Brain pericyte (primary cell): ENCODE measurements around the gene KRT26.
A peak's percentile ranks its signal among the peaks of the same experiment; 100 is the strongest.
"Not testable (repeated sequence)": the region's sequence is repeated elsewhere in the genome, so short reads cannot be mapped to it uniquely, and the experiment has no call there.

Source experiments
- DNase-seq: peaks from one replicate; pipeline ENCODE4 v3.0.0-alpha.2; 2012; ENCODE audit warnings: low read depth, low spot score

Gene KRT26

DNA sequence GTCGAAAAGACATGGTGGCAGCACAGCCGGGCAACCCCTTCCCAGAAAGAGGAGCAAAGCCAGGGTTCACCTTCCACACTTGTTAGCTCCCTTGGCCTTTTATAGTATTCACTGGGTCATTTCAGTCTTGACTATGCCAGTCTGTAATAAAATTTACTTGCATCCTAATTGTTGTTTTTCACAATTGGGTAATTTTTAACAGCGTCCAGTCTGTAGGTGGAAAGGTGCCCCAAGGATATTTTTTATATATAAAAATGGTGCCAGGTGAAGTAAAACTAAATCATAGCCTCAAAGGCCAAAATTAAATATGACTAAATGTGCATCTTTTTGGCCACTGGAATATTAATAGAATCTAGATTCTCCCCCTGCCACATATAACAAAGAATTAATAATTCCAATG lies at the start of gene KRT26:
Gene KRT26 (minus strand): TSS at position 101 of the 400 bp plus-strand sequence. CDS start 88 bp downstream, at position 13.
- DNase-seq, result no peak

DNA sequence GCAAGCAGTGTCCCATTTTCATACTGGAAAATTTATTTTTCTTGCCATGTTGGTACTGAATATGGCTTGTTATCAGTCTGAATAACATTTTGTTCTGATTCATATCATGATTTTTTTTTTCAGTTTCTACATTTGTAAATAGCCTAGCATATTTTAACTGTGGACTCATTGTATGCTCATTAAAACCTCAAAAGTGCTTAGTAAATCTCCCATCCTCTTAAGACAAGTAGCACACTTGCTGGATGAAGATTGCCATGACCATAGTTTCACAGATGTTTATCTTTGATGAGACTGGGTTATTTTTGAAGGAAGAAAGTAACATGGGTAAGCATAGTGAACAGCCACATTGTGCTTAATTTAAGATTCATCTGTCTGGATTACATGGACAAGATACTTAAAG lies 49.5 kb upstream of the KRT26 start:
- no peak for DNase-seq

DNA sequence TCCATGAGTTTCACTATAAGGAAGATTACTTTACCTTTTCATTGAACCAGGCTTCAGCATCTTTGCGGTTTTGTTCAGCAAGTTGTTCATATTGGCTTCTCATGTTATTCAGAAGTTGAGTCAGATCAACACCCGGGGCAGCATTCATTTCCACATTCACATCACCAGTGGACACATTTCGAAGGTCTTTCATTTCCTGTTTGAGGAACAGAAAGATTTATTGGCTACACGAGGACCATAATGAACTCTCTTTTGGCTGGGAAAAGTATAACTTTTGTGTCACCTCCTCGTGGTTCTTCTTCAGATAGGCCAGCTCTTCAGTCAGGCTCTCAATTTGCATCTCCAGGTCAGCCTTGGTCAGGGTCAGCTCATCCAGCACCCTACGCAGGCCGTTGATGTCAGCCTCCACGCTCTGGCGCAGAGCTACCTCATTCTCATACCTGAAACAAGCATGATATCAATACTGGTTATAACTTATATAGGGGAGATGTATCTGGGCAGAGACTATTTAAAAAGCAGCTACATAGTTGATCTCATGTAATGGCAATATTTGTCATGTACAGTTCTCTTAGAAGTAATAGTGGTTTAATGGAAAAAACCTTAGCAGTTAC lies 48.3 kb upstream of the KRT26 start:
- no peak for DNase-seq

GRCh38 chr17:40819528-40820125 lies 47.6 kb upstream of the KRT26 start:
- DNase-seq, result no peak

GRCh38 chr17:40818733-40819527 lies 46.9 kb upstream of the KRT26 start:
- DNase-seq, result no peak

GRCh38 chr17:40818343-40818732 lies 46.3 kb upstream of the KRT26 start:
- DNase-seq, result no peak

- DNase-seq, result no peak
Observed at GRCh38 chr17:40817103-40817682, 45.2 kb upstream of the KRT26 start.

DNA sequence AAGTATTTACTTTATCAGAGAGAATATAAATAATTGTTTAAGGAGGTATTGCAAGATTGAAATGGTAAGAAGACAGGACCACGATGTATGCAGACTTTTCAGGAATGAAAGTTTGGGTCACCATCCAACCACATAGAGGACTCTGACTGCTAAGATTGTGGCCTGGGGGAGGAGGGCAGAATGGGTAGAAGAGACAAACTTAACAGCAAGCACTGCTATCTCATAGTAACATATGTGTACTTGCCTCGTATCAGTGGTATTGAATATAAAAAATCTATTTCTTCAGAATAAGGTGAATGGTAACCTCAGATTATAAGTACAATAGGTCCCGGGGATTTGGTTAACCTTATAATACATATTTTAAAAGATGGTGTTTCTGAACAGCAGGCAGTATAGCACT lies 44.6 kb upstream of the KRT26 start:
- DNase-seq, result no peak

- DNase-seq, result no peak
Observed at GRCh38 chr17:40815381-40815780, 43.4 kb upstream of the KRT26 start.

DNA sequence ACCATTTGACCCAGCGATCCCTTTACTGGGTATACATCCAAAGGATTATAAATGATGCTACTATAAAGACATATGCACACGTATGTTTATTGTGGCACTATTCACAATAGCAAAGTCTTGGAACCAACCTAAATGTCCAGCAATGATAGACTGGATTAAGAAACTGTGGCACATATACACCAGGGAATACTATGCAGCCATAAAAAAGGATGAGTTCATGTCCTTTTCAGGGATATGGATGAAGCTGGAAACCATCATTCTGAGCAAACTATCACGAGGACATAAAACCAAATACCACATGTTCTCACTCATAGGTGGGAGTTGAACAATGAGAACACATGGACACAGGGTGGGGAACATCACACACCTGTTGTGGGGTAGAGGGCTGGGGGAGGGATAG lies 42.7 kb upstream of the KRT26 start:
- DNase-seq, result not testable (repeated sequence)

GRCh38 chr17:40813804-40814203 lies 41.8 kb upstream of the KRT26 start:
- no peak for DNase-seq

GRCh38 chr17:40812639-40813038 lies 40.6 kb upstream of the KRT26 start:
- DNase-seq, result no peak

DNA sequence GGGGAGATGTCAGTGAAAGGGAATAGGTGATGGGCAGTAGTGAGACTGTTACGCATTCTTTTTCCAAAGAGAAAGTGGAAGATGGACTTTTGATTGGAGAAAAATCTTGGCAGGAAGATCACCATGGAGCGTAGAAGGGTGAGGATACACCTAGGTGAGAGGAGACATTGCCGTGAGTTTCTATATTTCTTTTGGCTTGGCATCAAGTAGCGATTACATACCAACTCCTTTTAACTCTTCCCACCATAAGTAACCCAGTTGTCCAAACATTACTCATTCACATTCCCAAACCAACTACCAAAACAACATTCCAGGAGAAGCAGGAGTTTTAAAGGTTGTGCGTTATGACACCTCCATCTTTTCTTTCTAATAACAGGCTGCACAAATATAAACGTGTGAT lies 38.5 kb upstream of the KRT26 start:
- DNase-seq, result no peak

GRCh38 chr17:40809721-40810421 lies 37.9 kb upstream of the KRT26 start:
- no peak for DNase-seq

DNA sequence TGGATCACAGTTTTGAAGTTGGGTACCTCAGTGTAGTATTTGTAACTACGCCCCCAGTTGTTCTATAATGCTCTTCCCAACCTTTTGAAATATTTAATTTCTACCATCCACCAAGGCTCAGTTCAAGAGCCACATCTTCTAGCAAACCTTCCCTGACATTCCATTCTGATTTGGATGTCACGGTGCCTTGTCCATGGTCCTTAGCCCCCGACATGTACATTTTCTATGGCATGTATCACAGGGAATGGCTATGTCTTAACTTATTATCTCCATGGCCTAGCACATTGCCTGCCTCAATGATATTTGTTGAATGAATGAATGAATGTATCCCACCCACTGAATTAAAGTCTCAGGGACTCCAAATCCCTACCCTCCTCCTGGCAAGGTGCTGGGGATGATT lies 34.1 kb upstream of the KRT26 start:
- DNase-seq, result no peak

DNA sequence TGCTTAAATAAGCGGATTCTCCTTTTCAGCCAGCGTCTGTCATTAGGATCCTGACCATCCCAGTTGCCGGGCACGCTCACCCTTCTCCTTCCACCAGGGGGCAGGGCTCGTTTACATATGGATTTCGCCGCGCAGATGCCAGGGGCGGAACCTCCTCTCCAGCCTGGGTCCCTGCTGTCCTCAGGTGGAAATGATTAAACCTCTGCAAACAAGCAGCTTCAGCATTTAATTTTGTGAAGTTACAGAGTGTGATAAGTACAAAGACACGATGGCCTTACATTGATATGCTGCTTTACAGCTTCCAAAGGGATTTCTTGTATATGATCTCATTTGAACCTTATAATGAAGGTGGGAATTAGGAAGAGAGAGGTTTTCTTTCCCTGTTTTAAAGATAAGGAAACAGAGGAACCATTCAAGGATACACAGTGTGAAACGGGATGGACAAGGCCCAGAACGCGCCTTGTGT lies 31.6 kb upstream of the KRT26 start:
- peak; percentile 46 for DNase-seq

DNA sequence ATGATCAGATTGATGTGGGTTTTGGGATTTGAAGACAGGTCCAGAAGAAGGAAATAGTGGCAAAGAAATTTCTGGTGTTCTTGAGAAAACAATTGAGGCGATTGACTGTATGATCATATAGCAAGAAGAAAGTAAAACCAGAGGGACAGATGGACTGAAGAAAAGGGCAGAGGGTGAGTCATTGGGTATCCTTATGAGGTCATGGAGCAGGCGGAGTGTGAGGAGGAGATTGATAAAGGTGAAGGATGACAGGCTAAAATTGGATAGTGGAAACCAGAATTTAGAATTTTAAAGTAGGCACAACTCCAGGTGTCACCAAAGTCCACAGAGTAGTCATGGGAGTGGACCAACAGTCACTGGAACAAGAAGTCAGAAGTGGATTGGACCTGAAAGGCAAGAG lies 29.2 kb upstream of the KRT26 start:
- DNase-seq, result no peak

DNA sequence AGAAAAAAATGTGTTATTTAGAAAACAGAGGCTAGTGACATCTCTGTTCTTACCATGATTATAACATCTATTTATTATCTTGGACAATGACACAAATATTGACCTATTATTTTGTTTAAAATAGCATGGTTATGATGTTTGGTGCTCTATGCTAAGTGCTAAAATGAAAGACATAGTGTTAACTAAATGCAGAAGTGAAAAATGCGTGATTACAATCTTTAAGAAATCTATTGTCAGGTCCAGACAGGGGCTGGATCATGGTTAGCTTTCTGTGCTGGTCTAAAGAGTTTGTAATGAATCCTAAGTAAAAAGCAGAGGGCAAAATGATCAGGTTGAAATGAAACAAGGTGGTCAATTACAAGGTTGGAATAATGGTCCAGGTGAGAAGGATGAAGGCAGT lies 28.4 kb upstream of the KRT26 start:
- DNase-seq, result no peak

GRCh38 chr17:40799859-40800258 lies 27.9 kb upstream of the KRT26 start, which contains the start of gene KRT28:
TSS of gene KRT28 (minus strand) at chr17:40799959. CDS start at chr17:40799893, 66 bp downstream.
- no peak for DNase-seq

DNA sequence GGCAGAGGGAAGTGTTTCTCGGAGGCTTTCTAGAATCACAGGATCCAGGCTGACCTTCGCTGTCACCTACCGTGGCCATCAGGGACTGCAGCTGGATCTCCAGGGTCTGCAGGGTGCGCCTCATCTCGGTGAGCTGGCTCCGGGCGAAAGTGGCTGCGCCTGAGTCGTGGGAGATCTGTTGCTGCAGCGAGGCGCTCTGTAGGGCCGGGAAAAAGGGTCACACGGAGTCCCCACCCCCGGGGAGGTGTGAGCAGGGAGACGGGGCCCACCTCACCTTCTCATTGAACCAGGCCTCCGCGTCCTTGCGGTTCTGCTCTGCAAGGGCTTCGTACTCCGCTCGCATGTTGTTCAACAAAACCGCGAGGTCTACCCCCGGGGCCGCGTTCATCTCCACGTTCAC lies 24.8 kb upstream of the KRT26 start:
- no peak for DNase-seq

DNA sequence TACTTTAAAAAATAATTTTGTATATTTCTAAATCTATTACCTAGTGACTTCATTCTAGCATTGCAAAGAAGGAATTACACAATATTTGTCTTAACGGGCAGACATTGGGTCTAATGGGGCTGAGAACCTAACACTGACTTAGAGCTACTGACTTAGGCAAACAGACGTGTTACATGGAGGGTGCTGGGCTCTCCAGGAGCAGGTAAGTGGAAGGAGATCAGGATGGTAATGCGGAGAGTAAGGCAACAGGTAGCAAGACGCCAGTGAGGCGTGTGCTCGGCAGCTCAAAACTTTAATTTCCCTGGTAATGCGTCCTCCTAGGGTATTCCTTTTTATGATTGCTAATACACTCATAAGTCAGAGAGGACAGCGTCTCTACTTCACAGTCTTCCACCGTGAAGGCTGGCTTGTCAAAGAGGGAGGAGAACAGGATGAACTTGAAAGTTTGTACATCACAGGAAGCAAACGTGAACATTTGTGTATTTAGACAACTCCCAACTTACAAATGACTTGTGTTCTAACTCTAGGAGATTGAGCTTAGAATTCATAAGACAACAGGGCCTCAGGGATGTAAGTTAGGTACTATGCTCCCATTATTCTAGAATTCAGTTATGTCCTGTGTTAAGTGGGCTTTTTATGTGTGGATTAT lies 23.1 kb upstream of the KRT26 start:
- DNase-seq, result no peak
